ENCODE results near the gene CFAP221.

DNA sequence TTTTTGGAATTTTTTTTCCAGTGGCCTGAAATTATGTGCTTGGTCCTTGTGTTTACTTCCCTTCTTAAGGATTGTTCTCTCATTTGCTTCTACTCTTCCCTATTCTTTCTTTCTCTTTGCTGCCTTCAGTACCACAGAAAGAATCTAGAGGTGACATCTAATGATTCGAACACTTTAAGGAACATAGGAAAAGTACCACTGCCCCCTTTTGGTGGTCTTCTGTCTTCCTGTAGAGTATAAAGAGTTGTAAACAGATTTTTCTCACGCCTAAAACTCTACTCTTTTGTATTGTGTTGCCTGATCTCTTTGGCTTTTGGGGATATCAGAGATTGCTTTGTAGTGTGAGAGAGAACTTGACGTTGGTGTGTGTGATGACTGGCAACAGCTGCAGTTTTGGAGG is 13.0 kb upstream of the CFAP221 start:
- TF ChIP-seq, protein P1, sequence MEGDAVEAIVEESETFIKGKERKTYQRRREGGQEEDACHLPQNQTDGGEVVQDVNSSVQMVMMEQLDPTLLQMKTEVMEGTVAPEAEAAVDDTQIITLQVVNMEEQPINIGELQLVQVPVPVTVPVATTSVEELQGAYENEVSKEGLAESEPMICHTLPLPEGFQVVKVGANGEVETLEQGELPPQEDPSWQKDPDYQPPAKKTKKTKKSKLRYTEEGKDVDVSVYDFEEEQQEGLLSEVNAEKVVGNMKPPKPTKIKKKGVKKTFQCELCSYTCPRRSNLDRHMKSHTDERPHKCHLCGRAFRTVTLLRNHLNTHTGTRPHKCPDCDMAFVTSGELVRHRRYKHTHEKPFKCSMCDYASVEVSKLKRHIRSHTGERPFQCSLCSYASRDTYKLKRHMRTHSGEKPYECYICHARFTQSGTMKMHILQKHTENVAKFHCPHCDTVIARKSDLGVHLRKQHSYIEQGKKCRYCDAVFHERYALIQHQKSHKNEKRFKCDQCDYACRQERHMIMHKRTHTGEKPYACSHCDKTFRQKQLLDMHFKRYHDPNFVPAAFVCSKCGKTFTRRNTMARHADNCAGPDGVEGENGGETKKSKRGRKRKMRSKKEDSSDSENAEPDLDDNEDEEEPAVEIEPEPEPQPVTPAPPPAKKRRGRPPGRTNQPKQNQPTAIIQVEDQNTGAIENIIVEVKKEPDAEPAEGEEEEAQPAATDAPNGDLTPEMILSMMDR (IDR thresholded peaks at IDR 0.05) = no peak
- no peak for TF ChIP-seq POLR2A (IDR thresholded peaks at IDR 0.05)
